Smooth muscle cell (in vitro differentiated cells): ENCODE data around the gene SLAMF1. TPM values are rescaled to one million over a fixed set of nuclear protein-coding genes. Genes with fewer than 3 reads are reported as not detected.
"Not testable (repeated sequence)": the region's sequence is repeated elsewhere in the genome, so short reads cannot be mapped to it uniquely, and the experiment has no call there.

Source experiments
- DNase-seq: peaks from one replicate; lab custom pipeline; 2025; ENCODE audit not compliant: unreplicated experiment; lab: John Stamatoyannopoulos, UW
- H2AFZ ChIP-seq: fragments of 200-600 bp; sonication (generic); 2 replicates; pipeline ENCODE4 v1.6.0; 2016; ENCODE audit warnings: antibody characterized with exemption, low read depth, mild to moderate bottlenecking
- H3F3A ChIP-seq: fragments of 200-600 bp; sonication (generic); 2 replicates; pipeline ENCODE4 v1.6.0; 2017; ENCODE audit warnings: antibody characterized with exemption, low read depth
- H3K27ac ChIP-seq: fragments of 200-600 bp; sonication (generic); 2 replicates; pipeline ENCODE4 v1.5.1; 2016; ENCODE audit warnings: low read depth, mild to moderate bottlenecking
- H3K27me3 ChIP-seq: fragments of 200-600 bp; sonication (generic); 2 replicates; pipeline ENCODE4 v1.6.1; 2016; ENCODE audit warnings: low read depth, mild to moderate bottlenecking
- H3K36me3 ChIP-seq: fragments of 200-600 bp; sonication (generic); 2 replicates; pipeline ENCODE4 v1.5.1; 2016; ENCODE audit warnings: low read depth
- H3K4me1 ChIP-seq: fragments of 200-600 bp; sonication (generic); 2 replicates; pipeline ENCODE4 v1.5.1; 2016; ENCODE audit warnings: low read depth
- H3K4me2 ChIP-seq: fragments of 200-600 bp; sonication (generic); 2 replicates; pipeline ENCODE4 v1.6.0; 2016; ENCODE audit warnings: mild to moderate bottlenecking
- H3K4me3 ChIP-seq: fragments of 200-600 bp; sonication (generic); 2 replicates; pipeline ENCODE4 v1.5.1; 2016; ENCODE audit warnings: mild to moderate bottlenecking
- H3K79me2 ChIP-seq: fragments of 200-600 bp; sonication (generic); 2 replicates; pipeline ENCODE4 v1.6.0; 2016; ENCODE audit warnings: low read depth, mild to moderate bottlenecking
- H3K9ac ChIP-seq: fragments of 200-600 bp; sonication (generic); 2 replicates; pipeline ENCODE4 v1.6.0; 2016; ENCODE audit warnings: low read depth
- H3K9me3 ChIP-seq: fragments of 200-600 bp; sonication (generic); replicated peaks from 2 replicates; pipeline ENCODE4 v1.5.1; 2016; ENCODE audit warnings: low read depth
- H4K20me1 ChIP-seq: fragments of 200-600 bp; sonication (generic); 2 replicates; pipeline ENCODE4 v1.6.0; 2016; ENCODE audit warnings: low read depth
- CTCF ChIP-seq: fragments of 200-600 bp; sonication (generic); IDR thresholded peaks from 2 replicates; pipeline ENCODE4 v1.5.1; 2017; ENCODE audit warnings: borderline replicate concordance, mild to moderate bottlenecking, antibody characterized with exemption; ENCODE audit not compliant: insufficient read depth, poor library complexity, severe bottlenecking
- WGBS: methylation state at CpG from one replicate; pipeline ENCODE4 v1.1.7; 2016; ENCODE audit warnings: low lambda C conversion rate; 5-methylcytosine and 5-hydroxymethylcytosine counted together
- polyA plus RNA-seq: library from polyadenylated mRNA; unstranded; fragments of >200 nt; fragmentation: Nextera tagmentation; extraction: Ambion mirVana; gene quantifications from 2 replicates; pipeline ENCODE4 v1.2.1, GENCODE V29; 2016
- total RNA-seq: library from RNA; depleted of rRNA; stranded (reverse); fragments of >200 nt; gene quantifications from 2 replicates; pipeline ENCODE4 v1.2.3, GENCODE V29; 2014

SLAMF1 gene
- total and polyA plus RNA-seq, 2 experiments from 2014 or later, result not detected

GRCh38 chr1:160653620-160654016, 6.8 kb upstream of the SLAMF1 start:
- no peaks in the 10 kb centered on the region for H3K79me2 ChIP-seq

GRCh38 chr1:160652924-160653619, 6.2 kb upstream of the SLAMF1 start:
- Histone ChIP-seq H3K27me3 (no peaks in the 10 kb centered on the region), H3K79me2 (no peaks in the 10 kb centered on the region), H3K9me3 (no peaks in the 10 kb centered on the region), H4K20me1 (no peaks in the 10 kb centered on the region), H3K4me2 (no peak overlapping the region), H3F3A (no peaks in the 10 kb centered on the region), H3K4me3 (no peak overlapping the region), H3K9ac (no peak overlapping the region), H3K36me3 (no peaks in the 10 kb centered on the region), H3K4me1 (peaks cover 7% of the 10 kb centered on the region), H3K27ac (no peak overlapping the region), H2AFZ (no peak overlapping the region)
- no peak for DNase-seq
- TF ChIP-seq CTCF, result no peak
- WGBS, result 64% methylated on average over 9 of the region's 9 CpGs

More at GRCh38 chr1:160653620-160654016, 6.8 kb upstream of the SLAMF1 start:
- Histone ChIP-seq H3K27ac (no peak overlapping the region), H2AFZ (no peak overlapping the region), H3K4me1 (peaks cover 7% of the 10 kb centered on the region), H3K27me3 (no peaks in the 10 kb centered on the region), H3K4me3 (no peak overlapping the region), H3K36me3 (no peaks in the 10 kb centered on the region), H3K9ac (no peak overlapping the region), H4K20me1 (no peaks in the 10 kb centered on the region), H3F3A (no peaks in the 10 kb centered on the region), H3K4me2 (no peak overlapping the region), H3K9me3 (no peaks in the 10 kb centered on the region)
- DNase-seq, result no peak
- WGBS, result 86% methylated on average over 2 of the region's 2 CpGs
- TF ChIP-seq CTCF, result no peak

- H4K20me1 ChIP-seq, H3K27ac ChIP-seq, DNase-seq, H3K9me3 ChIP-seq, H3K4me1 ChIP-seq, H3F3A ChIP-seq, H3K4me3 ChIP-seq, H3K4me2 ChIP-seq, H3K27me3 ChIP-seq, H3K9ac ChIP-seq, H3K36me3 ChIP-seq, H2AFZ ChIP-seq, H3K79me2 ChIP-seq: not testable (repeated sequence)
- WGBS, result 12% methylated on average over 8 of the region's 8 CpGs
Observed at GRCh38 chr1:160652065-160652641, 5.3 kb upstream of the SLAMF1 start.

GRCh38 chr1:160651433-160652064, 4.7 kb upstream of the SLAMF1 start:
- Histone ChIP-seq H2AFZ (no peak overlapping the region), H3K4me2 (no peak overlapping the region)

More at GRCh38 chr1:160651433-160652064, 4.7 kb upstream of the SLAMF1 start:
- Histone ChIP-seq H3K4me1 (peaks cover 7% of the 10 kb centered on the region), H3K79me2 (no peaks in the 10 kb centered on the region), H3F3A (no peaks in the 10 kb centered on the region), H3K9ac (no peak overlapping the region), H3K27me3 (no peaks in the 10 kb centered on the region), H3K36me3 (no peaks in the 10 kb centered on the region), H3K4me3 (no peak overlapping the region), H3K27ac (no peak overlapping the region), H3K9me3 (no peaks in the 10 kb centered on the region), H4K20me1 (no peaks in the 10 kb centered on the region)
- TF ChIP-seq CTCF, result no peak
- 4% methylated on average over 1 of the region's 1 CpG for WGBS
- DNase-seq, result no peak
